ENCODE results near the gene PRMT3.

- no peak for TF ChIP-seq POLR2A (IDR thresholded peaks at IDR 0.05; ENCODE audit: low read depth, low read length)
- TF ChIP-seq TAF1 (IDR thresholded peaks at IDR 0.05; ENCODE audit: borderline replicate concordance, low read depth, low read length): no peak
- TF ChIP-seq POLR2AphosphoS5 (IDR thresholded peaks at IDR 0.05; ENCODE audit: low read depth, low read length): no peak
Measured at GRCh38 chr11:20351136-20351535, 36.4 kb upstream of the PRMT3 start.

All from GM12892 (cell line).